ENCODE data around the gene MED31.
"Not testable (repeated sequence)": the region's sequence is repeated elsewhere in the genome, so short reads cannot be mapped to it uniquely, and the experiment has no call there.

MED31 gene

DNA sequence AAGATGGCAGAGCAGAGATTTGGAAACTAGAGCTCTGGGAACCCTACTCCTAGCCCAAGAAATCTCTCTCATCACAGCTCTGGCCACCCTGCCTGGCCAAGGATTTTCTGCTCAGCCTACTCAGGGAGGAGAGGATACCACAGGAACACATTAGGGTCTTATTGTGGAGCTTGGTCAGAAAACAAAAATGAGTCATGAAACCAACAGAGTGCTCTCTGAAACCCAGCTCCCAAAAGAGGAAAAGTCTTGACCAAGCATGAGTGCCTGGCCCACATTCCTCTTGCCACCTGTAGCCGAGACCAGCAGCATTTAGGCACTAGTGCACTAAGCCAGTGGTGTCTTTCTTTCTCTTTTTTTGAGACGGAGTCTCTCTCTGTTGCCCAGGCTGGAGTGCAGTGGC, 43.6 kb upstream of the MED31 start:
- DNase-seq (ENCODE audit: low read depth) = no peak
- H3K4me3 ChIP-seq (replicated peaks; ENCODE audit: low read depth, low read length) = no peak overlapping the region
- TF ChIP-seq, protein P1, sequence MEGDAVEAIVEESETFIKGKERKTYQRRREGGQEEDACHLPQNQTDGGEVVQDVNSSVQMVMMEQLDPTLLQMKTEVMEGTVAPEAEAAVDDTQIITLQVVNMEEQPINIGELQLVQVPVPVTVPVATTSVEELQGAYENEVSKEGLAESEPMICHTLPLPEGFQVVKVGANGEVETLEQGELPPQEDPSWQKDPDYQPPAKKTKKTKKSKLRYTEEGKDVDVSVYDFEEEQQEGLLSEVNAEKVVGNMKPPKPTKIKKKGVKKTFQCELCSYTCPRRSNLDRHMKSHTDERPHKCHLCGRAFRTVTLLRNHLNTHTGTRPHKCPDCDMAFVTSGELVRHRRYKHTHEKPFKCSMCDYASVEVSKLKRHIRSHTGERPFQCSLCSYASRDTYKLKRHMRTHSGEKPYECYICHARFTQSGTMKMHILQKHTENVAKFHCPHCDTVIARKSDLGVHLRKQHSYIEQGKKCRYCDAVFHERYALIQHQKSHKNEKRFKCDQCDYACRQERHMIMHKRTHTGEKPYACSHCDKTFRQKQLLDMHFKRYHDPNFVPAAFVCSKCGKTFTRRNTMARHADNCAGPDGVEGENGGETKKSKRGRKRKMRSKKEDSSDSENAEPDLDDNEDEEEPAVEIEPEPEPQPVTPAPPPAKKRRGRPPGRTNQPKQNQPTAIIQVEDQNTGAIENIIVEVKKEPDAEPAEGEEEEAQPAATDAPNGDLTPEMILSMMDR (IDR thresholded peaks at IDR 0.05; ENCODE audit: low read length, missing control alignments) = no peak

- H3K4me3 ChIP-seq (replicated peaks; ENCODE audit: low read depth, low read length); DNase-seq (ENCODE audit: low read depth): not testable (repeated sequence)
Measured at GRCh38 chr17:6691958-6692357, 40.6 kb upstream of the MED31 start.

DNA sequence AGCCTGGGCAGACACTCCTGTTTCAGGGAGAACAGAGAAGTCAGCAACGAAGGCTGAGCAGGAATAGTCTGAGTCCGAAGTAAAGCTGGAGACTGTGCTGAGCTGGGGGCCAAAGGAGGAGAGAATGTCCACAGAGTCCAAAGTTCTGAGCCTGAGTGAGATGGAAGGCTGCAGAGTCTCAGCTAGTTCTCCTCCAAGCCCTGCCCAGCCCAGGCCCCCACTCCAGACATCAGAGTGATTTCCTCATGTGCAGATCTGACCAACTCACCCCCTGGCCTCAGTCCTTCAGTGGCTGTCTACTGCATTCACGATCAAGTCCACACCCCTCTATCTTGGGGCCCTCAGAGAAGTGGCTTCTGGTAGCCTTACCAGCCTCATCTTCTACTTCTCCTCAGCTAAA, 40.1 kb upstream of the MED31 start:
- DNase-seq (ENCODE audit: low read depth) = no peak
- TF ChIP-seq, protein P1 (IDR thresholded peaks at IDR 0.05; ENCODE audit: low read length, missing control alignments) = no peak

DNA sequence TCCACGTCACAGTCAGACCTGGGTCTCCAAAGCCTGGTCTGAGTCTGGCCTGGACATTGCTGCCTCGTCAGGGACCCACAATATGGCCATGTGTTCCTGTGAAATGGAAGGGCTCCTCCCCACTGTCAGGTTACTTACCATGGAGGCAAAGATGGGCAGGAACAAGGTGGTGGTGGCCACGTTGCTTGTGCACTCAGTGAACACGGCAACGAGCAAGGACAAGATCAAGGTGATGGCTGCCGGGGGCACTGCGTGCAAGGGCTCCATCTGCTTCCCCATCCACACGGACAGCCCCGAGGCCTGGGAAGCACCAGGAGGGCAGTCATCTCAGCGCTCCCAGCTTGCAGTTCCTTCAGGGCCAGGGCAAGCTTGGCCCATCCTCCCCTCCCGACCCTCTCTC, 39.2 kb upstream of the MED31 start:
- no peak for DNase-seq (ENCODE audit: low read depth)
- TF ChIP-seq, protein P1 (IDR thresholded peaks at IDR 0.05; ENCODE audit: low read length, missing control alignments) = no peak
- H3K4me3 ChIP-seq (replicated peaks; ENCODE audit: low read depth, low read length) = no peak overlapping the region

More for the DNA sequence above, 40.1 kb upstream of the MED31 start:
- no peak overlapping the region for H3K4me3 ChIP-seq (replicated peaks; ENCODE audit: low read depth, low read length)

DNA sequence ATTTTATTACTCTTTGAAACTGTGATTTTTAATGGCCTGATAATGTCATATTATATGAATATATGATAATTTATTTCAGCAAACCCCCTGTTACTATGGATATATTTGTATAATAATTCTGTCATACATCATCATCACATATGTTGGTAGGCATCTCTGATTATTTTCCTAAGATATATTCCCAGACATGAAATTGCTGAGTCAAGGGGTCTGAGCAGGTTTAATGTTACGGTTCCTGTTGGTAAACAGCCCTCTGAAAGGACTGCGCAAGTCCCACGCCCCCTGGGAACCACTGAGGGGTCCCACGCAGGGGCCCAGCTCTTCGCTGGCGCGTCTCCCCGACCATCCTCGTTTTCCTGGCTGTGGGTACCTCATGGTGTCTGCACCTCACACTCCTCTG, 37.5 kb upstream of the MED31 start:
- no peak overlapping the region for H3K4me3 ChIP-seq (replicated peaks; ENCODE audit: low read depth, low read length)
- TF ChIP-seq, protein P1 (IDR thresholded peaks at IDR 0.05; ENCODE audit: low read length, missing control alignments) = no peak
- DNase-seq (ENCODE audit: low read depth) = no peak

- no peak overlapping the region for H3K4me3 ChIP-seq (replicated peaks; ENCODE audit: low read depth, low read length)
- no peak for DNase-seq (ENCODE audit: low read depth)
- TF ChIP-seq, protein P1 (IDR thresholded peaks at IDR 0.05; ENCODE audit: low read length, missing control alignments) = no peak
Measured at GRCh38 chr17:6686026-6686425, 34.6 kb upstream of the MED31 start.

- no peak for DNase-seq (ENCODE audit: low read depth)
- no peak overlapping the region for H3K4me3 ChIP-seq (replicated peaks; ENCODE audit: low read depth, low read length)
- TF ChIP-seq, protein P1 (IDR thresholded peaks at IDR 0.05; ENCODE audit: low read length, missing control alignments) = no peak
Measured at GRCh38 chr17:6684881-6685767, 33.7 kb upstream of the MED31 start.
